HepG2 (cell line): ENCODE measurements around the gene C1orf159. TPM values are rescaled to one million over a fixed set of nuclear protein-coding genes. Genes with fewer than 3 reads are reported as not detected.

Experiments
- ATAC-seq: fragments of 200-7000 bp; cut with Tn5 transposase; 3 replicates; pipeline ENCODE4 v1.9.1; 2020; ENCODE audit warnings: mild to moderate bottlenecking, moderate library complexity
- BruUV-seq: library from RNA; stranded (reverse); fragments of 400-500 nt; replicated peaks from 2 replicates; lab custom pipeline; 2021; lab: Mats Ljungman, UMichigan
- CTCF ChIA-PET: fragments of 300-600 bp; formaldehyde crosslinking; extraction: SDS; loops from one replicate; lab custom pipeline; 2021; ENCODE audit warnings: low total read pairs, inconsistent platforms, low intra/inter-chr PET ratio; lab: Yijun Ruan, JAX
- POLR2A ChIA-PET: fragments of 350-600 bp; sonication (Branson Sonifier 250); formaldehyde crosslinking; loops from one replicate; lab custom pipeline; 2020; ENCODE audit warnings: antibody characterized with exemption, inconsistent platforms; lab: Yijun Ruan, JAX
- DNase-seq: peaks from one replicate; pipeline ENCODE4 v3.0.0-alpha.2; 2015; ENCODE audit warnings: low spot score
- FAIRE-seq: peaks from 3 replicates; lab custom pipeline; 2011; peaks lifted over from hg19 to GRCh38; lab: Jason Lieb, UNC
- H2AFZ ChIP-seq: one replicate; pipeline ENCODE4 v1.6.1; 2011; ENCODE audit warnings: low read length, inconsistent platforms
- H3K27ac ChIP-seq: fragments of 300-600 bp; 3 replicates; pipeline ENCODE4 v1.8.0; 2011; ENCODE audit warnings: mixed run types, mild to moderate bottlenecking, mixed read lengths, low read length, inconsistent platforms; ENCODE audit not compliant: insufficient read depth; ENCODE audit errors: extremely low read length
- H3K27me3 ChIP-seq, 2 experiments: fragments of 200-600 bp in 1 of 2; 2 replicates in 1 of 2; 3 replicates in 1 of 2; pipeline versions ENCODE4 v1.6.0 to v1.8.0; 2011; ENCODE audit warnings: low read length in 2 of 2, mild to moderate bottlenecking in 2 of 2, moderate library complexity in 2 of 2, inconsistent platforms in 1 of 2; ENCODE audit not compliant: insufficient read depth in 2 of 2, control insufficient read depth in 1 of 2
- H3K36me3 ChIP-seq, 2 experiments: fragments of 200-600 bp in 1 of 2; replicated peaks in 1 of 2; 2 replicates in 1 of 2; 3 replicates in 1 of 2; pipeline versions ENCODE4 v1.5.1 to v1.8.0; 2011; ENCODE audit warnings: low read length in 2 of 2, inconsistent platforms in 1 of 2; ENCODE audit not compliant: insufficient read depth in 2 of 2, control insufficient read depth in 1 of 2
- H3K4me1 ChIP-seq: 2 replicates; pipeline ENCODE4 v1.5.1; 2012; ENCODE audit warnings: low read length, inconsistent platforms; ENCODE audit not compliant: insufficient read depth
- H3K4me2 ChIP-seq: 2 replicates; pipeline ENCODE4 v1.6.0; 2011; ENCODE audit warnings: low read depth, low read length, inconsistent platforms
- H3K4me3 ChIP-seq, 3 experiments: fragments of 200-600 bp in 1 of 3; sonication (generic), shearing (Covaris generic) in 1 of 3; replicated peaks in 1 of 3; 2 replicates each; pipeline ENCODE4 v1.5.1; 2011 to 2016; ENCODE audit warnings: low read length in 3 of 3, inconsistent platforms in 2 of 3, low read depth in 2 of 3, mild to moderate bottlenecking in 2 of 3, control low read depth in 1 of 3, mixed read lengths in 1 of 3; ENCODE audit not compliant: insufficient read depth in 1 of 3
- H3K79me2 ChIP-seq: one replicate; pipeline ENCODE4 v1.6.1; 2011; ENCODE audit warnings: low read length, inconsistent platforms; ENCODE audit not compliant: insufficient read depth
- H3K9ac ChIP-seq: 2 replicates; pipeline ENCODE4 v1.6.0; 2011; ENCODE audit warnings: mild to moderate bottlenecking, low read depth, low read length, inconsistent platforms; ENCODE audit not compliant: insufficient read depth
- H3K9me3 ChIP-seq: 2 replicates; pipeline ENCODE4 v1.5.1; 2012; ENCODE audit warnings: mild to moderate bottlenecking, low read length
- H4K20me1 ChIP-seq: 2 replicates; pipeline ENCODE4 v1.6.0; 2011; ENCODE audit warnings: inconsistent platforms, mild to moderate bottlenecking, low read length, moderate library complexity; ENCODE audit not compliant: insufficient read depth
- ASH2L ChIP-seq: fragments of 300-600, 200-600 bp; sonication (generic); IDR thresholded peaks from 2 replicates; pipeline ENCODE4 v1.7.0; 2017; ENCODE audit warnings: low read depth, mild to moderate bottlenecking, moderate library complexity, mixed read lengths, low read length; ENCODE audit not compliant: insufficient read length
- EP300 ChIP-seq, 3 experiments: sonication (generic) in 1 of 3; formaldehyde crosslinking in 1 of 3; IDR thresholded peaks; 2 replicates each; pipeline versions ENCODE4 v1.5.1 to v1.6.1; 2011 to 2020; ENCODE audit warnings: low read depth in 2 of 3, low read length in 2 of 3, borderline replicate concordance in 1 of 3, improper control_type of control experiment in 1 of 3, mild to moderate bottlenecking in 1 of 3, missing genetic modification reagents in 1 of 3, moderate library complexity in 1 of 3
- PLSCR1 ChIP-seq: sonication (generic); formaldehyde crosslinking; IDR thresholded peaks from 2 replicates; pipeline ENCODE4 v1.5.0; 2020; ENCODE audit warnings: missing genetic modification reagents, mild to moderate bottlenecking, borderline replicate concordance
- PRDM4 ChIP-seq: sonication (generic); formaldehyde crosslinking; IDR thresholded peaks from 2 replicates; pipeline ENCODE4 v1.9.0; 2021; ENCODE audit warnings: missing genetic modification reagents, borderline replicate concordance
- ZKSCAN8 ChIP-seq: IDR thresholded peaks from 2 replicates; pipeline ENCODE4 v1.6.1; 2016; ENCODE audit warnings: borderline replicate concordance, missing genetic modification reagents, missing compliant biosample characterization
- ZNF614 ChIP-seq: IDR thresholded peaks from 2 replicates; pipeline ENCODE4 v1.6.1; 2018; ENCODE audit warnings: missing biosample characterization, missing genetic modification reagents, inconsistent platforms, borderline replicate concordance
- ZNF652 ChIP-seq: IDR thresholded peaks from 2 replicates; pipeline ENCODE4 v1.6.1; 2016; ENCODE audit warnings: low read depth, borderline replicate concordance
- ZSCAN12 ChIP-seq: sonication (generic); formaldehyde crosslinking; IDR thresholded peaks from 2 replicates; pipeline ENCODE4 v1.9.0; 2021; ENCODE audit warnings: mild to moderate bottlenecking, missing genetic modification reagents
- WGBS: methylation state at CpG from one replicate; pipeline ENCODE4 v1.1.6; 2017; ENCODE audit warnings: low lambda C conversion rate; 5-methylcytosine and 5-hydroxymethylcytosine counted together
- in situ Hi-C: cut with HindIII; loops from 2 replicates; pipeline ENCODE4 v1.10.0; 2017; ENCODE audit warnings: low pct_unique_long_range_greater_than_20kb; ENCODE audit not compliant: extremely low pct_ligation_motif_present
- intact Hi-C: fragments of 100-400 bp; cut with micrococcal nuclease; formaldehyde crosslinking; loops from one replicate; pipeline ENCODE4 v1.10.0; 2022; ENCODE audit not compliant: unreplicated experiment
- polyA plus RNA-seq, 8 experiments: library from polyadenylated mRNA; depleted of rRNA in 3 of 8; stranded (reverse) in 7 of 8; unstranded in 1 of 8; fragments of >200 nt; fragmentation: Illumina TruSeq in 4 of 8; extraction: Trizol in 4 of 8; gene quantifications; 2 replicates each; pipeline versions ENCODE4 v1.2.1 to v1.2.3, GENCODE V29; 2011 to 2016; ENCODE audit warnings: low read depth in 4 of 8, missing spikeins in 1 of 8, mixed read lengths in 1 of 8; ENCODE audit not compliant: insufficient read depth in 1 of 8
- total RNA-seq, 5 experiments: library from RNA; depleted of rRNA; stranded (reverse); fragments of >200 nt; fragmentation: Illumina TruSeq; extraction: Trizol; gene quantifications; 2 replicates each; pipeline ENCODE4 v1.2.3, GENCODE V29; 2016; ENCODE audit warnings: low read depth in 1 of 5

Gene C1orf159
- total and polyA plus RNA-seq, 2 of the 13 experiments (the other 11 are each of a cell fraction or from before 2014, with no cell fraction given) = 3.8 to 6.7 TPM

- CTCF ChIA-PET = no interaction called here
- H3K4me2 ChIP-seq = no peak overlapping the region
- no peak for ATAC-seq
- no peak overlapping the region for H3K4me3 ChIP-seq
- POLR2A ChIA-PET = no interaction called here
- H4K20me1 ChIP-seq = no peaks in the 10 kb centered on the region
- no peak overlapping the region for H3K27ac ChIP-seq
- H3K4me1 ChIP-seq = no peaks in the 10 kb centered on the region
- no peaks in the 10 kb centered on the region for H3K79me2 ChIP-seq
- H3K36me3 ChIP-seq = peaks cover 53 to 68% of the 10 kb centered on the region in 2 experiments; a peak in 4 of 5 replicates
- in situ Hi-C loops = no loop called here
- intact Hi-C loops = no loop called here
- H2AFZ ChIP-seq = no peak overlapping the region
- TF ChIP-seq ZNF652 (CRISPR knock-in tag) (no peak), PRDM4 (no peak), ZKSCAN8 (CRISPR knock-in tag) (no peak), PLSCR1 (no peak), ZNF614 (CRISPR knock-in tag) (no peak), EP300 (IDR thresholded peaks at IDR 0.05; ENCODE audit: low read depth in 2 of 2, low read length in 2 of 2) (no peak), EP300 (CRISPR knock-in tag; IDR thresholded peaks at IDR 0.05; ENCODE audit: borderline replicate concordance) (no peak), ZSCAN12 (no peak), ASH2L (no peak)
- 96% methylated on average over 22 of the region's 25 CpGs for WGBS
- H3K9me3 ChIP-seq = no peaks in the 10 kb centered on the region
- DNase-seq = no peak
- BruUV-seq = no TSS peak
- H3K9ac ChIP-seq = no peak overlapping the region
- FAIRE-seq = no peak
- H3K27me3 ChIP-seq = no peaks in the 10 kb centered on the region
Measured at GRCh38 chr1:1047963-1048362, 67.9 kb downstream of the C1orf159 start.
